Measurements from ENCODE around the gene LINGO3.
"Not testable (repeated sequence)": the region's sequence is repeated elsewhere in the genome, so short reads cannot be mapped to it uniquely, and the experiment has no call there.

The LINGO3 gene

DNA sequence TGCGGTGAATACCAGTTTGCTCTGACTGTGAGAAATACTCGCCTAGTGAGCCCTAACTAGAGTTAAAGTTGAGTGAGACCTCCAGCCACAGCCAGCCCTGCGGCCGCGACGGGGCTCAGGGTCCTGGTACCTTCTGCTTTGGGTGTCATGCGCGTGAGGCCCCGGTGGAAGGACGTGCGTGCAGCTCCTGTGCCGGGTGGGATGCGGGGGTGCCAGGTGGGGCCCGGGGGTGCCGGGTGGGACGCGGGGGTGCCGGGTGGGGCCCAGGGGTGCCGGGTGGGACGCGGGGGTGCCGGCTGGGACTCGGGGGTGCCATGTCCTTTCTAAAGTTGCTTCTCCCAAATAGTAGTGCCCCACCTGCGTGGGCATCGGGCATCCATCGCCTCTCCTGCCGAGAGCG, 43.6 kb upstream of the LINGO3 start:
- Histone ChIP-seq H3K9me3 (replicated peaks in 1 of 11) (no peaks in the 10 kb centered on the region), H3K27me3 (no peaks in the 10 kb centered on the region), H3K4me2 (no peak overlapping the region), H3K9ac (no peak overlapping the region), H4K20me1 (peaks cover 0 to 45% (median 20%) of the 10 kb centered on the region in 11 experiments; a peak in 14 of 22 replicates), H3K4me3 (no peak overlapping the region), H3K4me1 (peaks cover 0 to 18% (median 13%) of the 10 kb centered on the region in 10 experiments; a peak in 16 of 20 replicates), H3K27ac (no peak overlapping the region), H3K36me3 (peaks cover 10 to 59% (median 47%) of the 10 kb centered on the region in 11 experiments; a peak in 21 of 22 replicates)
- TF ChIP-seq Cebpa-rat (IDR thresholded peaks at IDR 0.05) = no peak

DNA sequence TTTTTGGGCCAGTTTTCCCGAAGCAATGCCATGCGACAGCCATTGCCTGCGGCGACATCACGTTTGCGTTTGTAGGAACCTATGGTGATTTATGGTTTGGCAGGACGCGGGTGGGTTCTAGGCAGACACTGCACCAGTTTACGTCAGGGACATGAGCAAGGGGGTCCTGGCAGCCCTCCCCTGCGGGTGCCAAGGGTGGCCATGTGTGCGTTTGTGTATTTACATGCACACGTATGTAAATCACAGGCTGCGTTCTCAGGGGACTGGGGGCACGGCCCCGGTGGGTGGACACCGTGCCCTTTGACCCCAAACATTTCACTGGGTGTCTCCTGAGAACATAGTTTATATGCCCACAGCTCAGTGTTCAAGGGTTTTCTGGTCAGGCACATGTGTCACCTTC, 42.7 kb upstream of the LINGO3 start:
- H3K36me3 ChIP-seq = peaks cover 19 to 69% (median 55%) of the 10 kb centered on the region in 11 experiments; a peak in 21 of 22 replicates

DNA sequence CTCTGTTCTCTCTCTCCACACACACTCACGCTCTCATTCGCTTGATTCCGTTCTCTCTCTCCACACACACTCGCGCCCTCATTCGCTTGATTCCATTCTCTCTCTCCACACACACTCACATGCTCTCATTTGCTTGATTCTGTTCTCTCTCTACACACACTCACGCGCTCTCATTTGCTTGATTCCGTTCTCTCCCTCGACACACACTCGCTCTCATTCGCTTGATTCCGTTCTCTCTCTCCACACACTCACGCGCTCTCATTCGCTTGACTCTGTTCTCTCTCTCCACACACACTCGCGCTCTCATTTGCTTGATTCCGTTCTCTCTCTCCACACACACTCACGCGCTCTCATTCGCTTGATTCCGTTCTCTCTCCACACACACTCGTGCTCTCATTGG, 41.9 kb upstream of the LINGO3 start:
- not testable (repeated sequence) for H3K9ac ChIP-seq; H3K4me2 ChIP-seq; H3K4me3 ChIP-seq; H3K27me3 ChIP-seq; H3K27ac ChIP-seq; H3K9me3 ChIP-seq (replicated peaks in 1 of 11)
- H3K36me3 ChIP-seq = peaks cover 20 to 77% (median 63%) of the 10 kb centered on the region in 11 experiments; a peak in 21 of 22 replicates
- peaks cover 0 to 42% (median 13%) of the 10 kb centered on the region in 11 experiments; a peak in 11 of 22 replicates for H4K20me1 ChIP-seq
- peaks cover 0 to 16% (median 10%) of the 10 kb centered on the region in 10 experiments; a peak in 10 of 20 replicates for H3K4me1 ChIP-seq

More for the DNA sequence above, 42.7 kb upstream of the LINGO3 start:
- no peak overlapping the region for H3K27ac ChIP-seq
- no peaks in the 10 kb centered on the region for H3K27me3 ChIP-seq
- peaks cover 0 to 16% (median 10%) of the 10 kb centered on the region in 10 experiments; a peak in 16 of 20 replicates for H3K4me1 ChIP-seq
- H3K9me3 ChIP-seq (replicated peaks in 1 of 11) = no peaks in the 10 kb centered on the region
- no peak overlapping the region for H3K4me3 ChIP-seq
- no peak for TF ChIP-seq Cebpa-rat (IDR thresholded peaks at IDR 0.05)
- H3K9ac ChIP-seq = no peak overlapping the region
- H4K20me1 ChIP-seq = peaks cover 0 to 45% (median 17%) of the 10 kb centered on the region in 11 experiments; a peak in 14 of 22 replicates
- no peak overlapping the region for H3K4me2 ChIP-seq

DNA sequence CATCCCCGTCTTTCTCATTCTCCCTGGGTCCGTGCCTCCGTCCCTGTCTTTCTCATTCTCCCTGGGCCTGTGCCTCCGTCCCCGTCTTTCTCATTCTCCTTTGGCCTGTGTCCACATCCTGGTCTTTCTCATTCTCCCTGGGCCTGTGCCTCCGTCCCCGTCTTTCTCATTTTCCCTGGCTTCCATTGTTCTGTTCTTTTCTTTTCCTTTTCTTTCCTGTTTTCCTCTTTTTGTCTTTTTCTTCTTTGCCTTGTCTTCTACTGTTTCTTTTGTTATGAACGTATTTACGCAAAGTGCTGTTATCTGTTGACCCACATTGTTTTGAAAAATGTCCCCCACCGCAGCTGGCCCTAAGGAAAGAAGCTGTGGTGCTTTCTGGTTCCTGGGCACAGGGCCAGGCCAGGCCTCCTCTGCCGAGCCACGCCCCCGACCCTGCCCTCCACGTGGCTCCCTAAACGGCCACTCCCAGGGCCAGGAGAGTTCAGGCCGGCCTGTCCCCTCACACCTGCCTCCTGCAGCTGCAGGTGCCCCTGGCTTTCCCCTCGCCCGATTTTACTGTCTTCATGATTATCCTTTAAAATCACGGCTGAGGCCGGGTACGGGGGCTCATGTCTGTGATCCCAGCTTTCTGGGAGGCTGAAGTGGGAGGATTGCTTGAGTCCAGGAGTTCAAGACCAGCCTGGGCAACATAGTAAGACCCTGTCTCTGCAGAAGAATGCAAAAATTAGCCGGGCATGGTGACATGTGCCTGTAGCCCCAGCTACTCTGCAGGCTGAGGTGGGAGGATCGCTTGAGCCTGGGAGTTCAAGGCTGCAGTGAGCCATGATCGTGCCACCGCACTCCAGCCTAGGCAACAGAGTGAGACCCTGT, 38.1 kb upstream of the LINGO3 start:
- Histone ChIP-seq H3K27ac (no peak overlapping the region; a peak in 1 of 22 replicates), H3K36me3 (peaks cover 26 to 77% (median 63%) of the 10 kb centered on the region in 11 experiments; a peak in 20 of 22 replicates), H3K9ac (peak overlapping the region in 3 of 11 experiments; percentile 6 to 18 (median 16); a peak in 2 of 22 replicates), H3K4me3 (no peak overlapping the region), H3K4me2 (peak overlapping the region in 3 of 11 experiments; percentile 11 to 27 (median 25); a peak in 4 of 22 replicates), H3K9me3 (replicated peaks in 1 of 11) (no peaks in the 10 kb centered on the region), H3K27me3 (no peaks in the 10 kb centered on the region), H4K20me1 (peaks cover 0 to 44% (median 5%) of the 10 kb centered on the region in 11 experiments; a peak in 17 of 22 replicates), H3K4me1 (peaks cover 7 to 31% (median 23%) of the 10 kb centered on the region in 10 experiments; a peak in 19 of 20 replicates)
- no peak for TF ChIP-seq Cebpa-rat (IDR thresholded peaks at IDR 0.05)

DNA sequence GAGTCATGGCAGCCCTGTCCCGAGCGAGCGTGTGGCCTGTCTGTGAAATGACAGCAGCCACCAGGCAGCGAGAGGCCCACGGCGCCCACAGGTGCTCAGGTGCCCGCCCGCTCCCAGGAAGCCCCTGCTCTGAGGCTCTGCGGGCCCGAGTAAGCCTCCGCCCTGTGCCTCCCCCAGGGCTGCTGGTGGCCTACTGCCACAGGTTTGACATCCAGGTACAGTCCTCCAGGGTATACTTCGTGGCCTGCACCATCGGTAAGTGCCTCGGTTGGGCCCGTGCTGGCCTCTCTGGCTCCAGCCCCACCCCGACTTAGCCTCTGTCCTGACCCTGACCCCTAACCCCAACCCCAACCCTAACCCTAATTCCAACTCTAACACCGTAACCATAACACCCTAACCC, 37.1 kb upstream of the LINGO3 start:
- Histone ChIP-seq H3K4me2 (0 out of 22 replicates have a peak overlapping the region, but pooled peaks of 3 of the 11 experiments have one; percentile 6 to 25 (median 11)), H4K20me1 (peaks cover 0 to 54% (median 14%) of the 10 kb centered on the region in 11 experiments; a peak in 18 of 22 replicates), H3K27me3 (no peaks in the 10 kb centered on the region), H3K4me1 (peaks cover 9 to 41% (median 31%) of the 10 kb centered on the region in 10 experiments; a peak in 19 of 20 replicates), H3K36me3 (peaks cover 29 to 77% (median 64%) of the 10 kb centered on the region in 11 experiments), H3K27ac (no peak overlapping the region), H3K9me3 (replicated peaks in 1 of 11) (no peaks in the 10 kb centered on the region), H3K4me3 (no peak overlapping the region), H3K9ac (peak overlapping the region in 1 of 11 experiments; percentile 8; a peak in 2 of 22 replicates)
- no peak for TF ChIP-seq Cebpa-rat (IDR thresholded peaks at IDR 0.05)

DNA sequence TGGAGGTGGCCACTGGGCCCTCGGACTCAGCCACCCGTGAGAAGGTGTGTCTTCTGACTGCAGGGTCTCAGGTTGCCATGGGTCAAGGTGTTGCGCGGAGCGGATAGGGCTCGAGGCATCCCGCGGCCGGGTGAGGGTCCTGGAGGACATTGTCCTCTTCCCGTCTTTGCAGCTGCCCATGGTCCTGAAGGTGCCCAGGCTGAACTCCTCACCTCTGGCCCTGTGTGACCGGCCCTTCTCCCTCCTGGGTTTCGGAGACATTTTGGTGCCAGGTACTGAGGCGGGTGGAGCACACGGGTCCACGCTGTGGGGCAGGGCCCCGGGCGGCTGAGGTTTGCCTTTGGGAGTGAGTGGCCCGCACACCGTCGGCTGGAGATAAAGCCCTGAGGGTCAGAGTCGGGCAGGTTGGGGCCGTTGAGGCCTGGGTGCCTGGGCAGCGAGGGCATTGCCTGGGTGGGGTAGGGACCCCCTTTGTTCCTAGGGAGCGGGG, 36.5 kb upstream of the LINGO3 start:
- Histone ChIP-seq H3K9me3 (replicated peaks in 1 of 11) (no peaks in the 10 kb centered on the region), H4K20me1 (peaks cover 2 to 60% (median 21%) of the 10 kb centered on the region in 11 experiments; a peak in 19 of 22 replicates), H3K9ac (peak overlapping the region in 1 of 11 experiments; percentile 24; a peak in 2 of 22 replicates), H3K27me3 (no peaks in the 10 kb centered on the region), H3K4me2 (no peak overlapping the region), H3K36me3 (peaks cover 34 to 78% (median 68%) of the 10 kb centered on the region in 11 experiments), H3K4me3 (no peak overlapping the region), H3K4me1 (peaks cover 9 to 42% (median 32%) of the 10 kb centered on the region in 10 experiments; a peak in 19 of 20 replicates), H3K27ac (no peak overlapping the region)
- TF ChIP-seq Cebpa-rat (IDR thresholded peaks at IDR 0.05) = no peak

DNA sequence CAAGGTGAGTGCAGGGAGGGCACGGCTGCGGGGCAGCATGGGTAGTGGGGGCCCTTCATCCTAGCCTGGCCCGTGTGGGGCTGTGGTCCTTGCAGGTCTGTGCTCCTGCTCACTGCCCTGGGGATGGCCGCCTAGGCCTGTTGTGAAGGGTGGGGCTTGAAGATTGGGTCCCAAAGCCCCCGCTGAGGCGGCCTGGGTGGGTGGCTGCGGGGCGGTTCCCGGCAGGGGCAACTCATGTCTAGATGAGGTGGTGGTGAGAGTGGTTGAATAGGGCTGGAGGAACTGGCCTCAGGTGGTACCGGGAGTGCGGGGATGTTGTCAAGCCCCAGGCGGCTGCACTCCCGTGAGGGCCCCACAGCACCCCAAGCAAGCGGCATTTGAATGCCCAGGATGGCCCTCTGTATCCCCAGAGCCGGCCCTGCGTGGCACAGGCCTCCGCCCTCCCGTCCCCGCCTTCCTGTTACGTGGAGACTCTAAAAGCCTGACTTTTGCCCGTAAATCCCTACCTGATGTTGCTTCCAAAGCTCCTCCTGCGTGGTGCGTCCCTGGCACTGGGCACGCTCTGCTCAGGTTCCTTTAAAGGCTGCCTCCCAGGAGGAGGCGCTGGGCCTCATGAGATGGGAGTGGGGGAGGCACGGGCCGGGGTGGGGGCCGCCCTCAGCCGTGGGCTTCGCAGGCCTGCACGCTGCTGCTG, 35.5 kb upstream of the LINGO3 start:
- Histone ChIP-seq H4K20me1 (peaks cover 12 to 70% (median 31%) of the 10 kb centered on the region in 11 experiments; a peak in 21 of 22 replicates), H3K4me3 (no peak overlapping the region), H3K9me3 (replicated peaks in 1 of 11) (no peaks in the 10 kb centered on the region), H3K4me1 (peaks cover 9 to 45% (median 35%) of the 10 kb centered on the region in 10 experiments), H3K36me3 (peaks cover 41 to 82% (median 72%) of the 10 kb centered on the region in 11 experiments), H3K27me3 (no peaks in the 10 kb centered on the region), H3K9ac (peak overlapping the region in 2 of 11 experiments; percentile 1 to 18; a peak in 1 of 22 replicates), H3K27ac (no peak overlapping the region; a peak in 2 of 22 replicates), H3K4me2 (no peak overlapping the region)
- no peak for TF ChIP-seq Cebpa-rat (IDR thresholded peaks at IDR 0.05)

DNA sequence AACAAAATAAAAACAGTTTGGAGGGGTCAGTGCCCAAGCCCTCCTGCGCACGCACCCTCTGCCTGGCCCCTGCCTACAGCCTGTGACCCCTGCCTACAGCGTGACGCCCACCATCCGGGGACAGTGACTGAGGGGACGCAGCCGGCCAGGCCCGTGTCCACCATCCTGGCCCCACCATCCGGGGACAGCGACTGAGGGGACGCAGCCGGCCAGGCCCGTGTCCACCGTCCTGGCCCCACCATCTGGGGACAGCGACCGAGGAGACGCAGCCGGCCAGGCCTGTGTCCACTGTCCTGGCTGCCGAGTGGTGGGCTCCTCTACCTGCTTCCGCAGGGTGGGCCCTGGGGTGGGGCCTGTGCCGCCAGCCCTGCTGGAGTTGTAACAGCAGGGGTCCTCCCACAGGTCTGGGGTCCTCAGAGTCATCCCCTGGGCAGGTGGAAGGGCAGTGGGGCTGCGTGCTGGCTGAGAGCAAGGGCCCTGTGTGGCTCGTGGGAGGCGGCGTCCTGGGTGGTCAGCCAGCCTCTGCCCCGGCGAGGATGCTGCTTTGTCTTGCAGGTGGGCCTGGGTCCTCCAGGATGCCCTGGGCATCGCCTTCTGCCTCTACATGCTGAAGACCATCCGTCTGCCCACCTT, 34.8 kb upstream of the LINGO3 start:
- Histone ChIP-seq H3K27me3 (no peaks in the 10 kb centered on the region), H3K4me1 (peaks cover 14 to 51% (median 42%) of the 10 kb centered on the region in 10 experiments), H3K36me3 (peaks cover 41 to 87% (median 72%) of the 10 kb centered on the region in 11 experiments), H3K4me3 (no peak overlapping the region), H3K27ac (peak overlapping the region in 1 of 11 experiments; percentile 9; a peak in 4 of 22 replicates), H3K9ac (peak overlapping the region in 2 of 11 experiments; percentile 1 to 18; a peak in 3 of 22 replicates), H3K9me3 (replicated peaks in 1 of 11) (no peaks in the 10 kb centered on the region), H4K20me1 (peaks cover 18 to 77% (median 37%) of the 10 kb centered on the region in 11 experiments), H3K4me2 (no peak overlapping the region; a peak in 1 of 22 replicates)
- TF ChIP-seq Cebpa-rat (IDR thresholded peaks at IDR 0.05) = no peak

Measured in BLaER1 treated with 17β-estradiol and CSF1 and Interleukin-3, amounts not matched to agents 10 nM and 100 nM (cell line).